ENCODE results near the gene SCO1. TPM values are rescaled to one million over a fixed set of nuclear protein-coding genes. Genes with fewer than 3 reads are reported as not detected.

The SCO1 gene
- polyA plus RNA-seq, 4 donors: 38.6 to 41.7 (median 40.6) TPM

GRCh38 chr17:10622617-10623485, 74.5 kb downstream of the SCO1 start:
- no peak for DNase-seq (ENCODE audit: low read depth in 4 of 4, low spot score in 2 of 4)

Other genes starting within 250 kb of the SCO1 start
- under 1 TPM; 0.04 to 0.21 (median 0.11) TPM for gene MYH4, start 228.0 kb downstream of the SCO1 start, polyA plus RNA-seq (ENCODE audit: insufficient read length in 4 of 4)
- gene MYH1, start 179.0 kb downstream of the SCO1 start, polyA plus RNA-seq (ENCODE audit: insufficient read length in 4 of 4): under 1 TPM in 2 of 4 donors, not detected in 2; 0.03 to 0.04 TPM
- under 1 TPM in 1 of 4 donors, not detected in 3; 0.06 TPM for gene MYH2, start 147.9 kb downstream of the SCO1 start, polyA plus RNA-seq (ENCODE audit: insufficient read length in 4 of 4)
- gene MYH3, start 40.2 kb downstream of the SCO1 start, polyA plus RNA-seq (ENCODE audit: insufficient read length in 4 of 4): 1 to 10 TPM; 2.6 to 8.0 (median 3.6) TPM
- gene ADPRM, start 61 bp upstream of the SCO1 start, polyA plus RNA-seq (ENCODE audit: insufficient read length in 4 of 4): 10 to 100 TPM; 17.5 to 18.5 (median 17.8) TPM
- gene TMEM220, start 32.5 kb upstream of the SCO1 start, polyA plus RNA-seq (ENCODE audit: insufficient read length in 4 of 4): 10 to 100 TPM in 2 of 4 donors, 1 to 10 TPM in 2; 8.4 to 11.0 (median 9.7) TPM
- 1 to 10 TPM; 1.2 to 6.6 (median 4.2) TPM for gene TMEM238L, start 106.6 kb upstream of the SCO1 start, polyA plus RNA-seq (ENCODE audit: insufficient read length in 4 of 4)
- under 1 TPM in 3 of 4 donors, not detected in 1; 0.03 to 0.11 (median 0.07) TPM for gene PIRT, start 140.6 kb upstream of the SCO1 start, polyA plus RNA-seq (ENCODE audit: insufficient read length in 4 of 4)

Data from left renal cortex interstitium (tissue), 4 donors.